ENCODE data around the gene MAPKAPK2.
A peak's percentile ranks its signal among the peaks of the same experiment; 100 is the strongest.
"Not testable (repeated sequence)": the region's sequence is repeated elsewhere in the genome, so short reads cannot be mapped to it uniquely, and the experiment has no call there.

MAPKAPK2 gene

DNA sequence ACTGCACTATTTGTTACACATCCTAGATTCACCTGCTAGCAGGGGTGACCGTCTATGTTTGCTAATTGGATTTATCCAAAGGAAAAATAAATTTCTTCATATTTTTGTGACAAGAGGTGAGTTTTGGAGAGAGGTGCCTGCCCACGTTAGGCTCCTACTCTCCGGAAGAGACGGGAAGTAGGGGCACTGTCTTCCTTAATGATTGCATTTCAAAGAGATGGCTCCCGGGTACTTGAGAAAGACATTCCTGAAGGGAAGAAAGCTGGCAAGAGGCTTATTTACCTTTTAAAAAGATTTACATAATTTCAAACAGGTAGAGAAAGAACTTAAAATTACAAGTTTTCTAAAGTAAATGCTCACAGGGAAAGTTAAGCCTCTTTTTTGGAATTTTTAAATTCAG is 67.2 kb downstream of the MAPKAPK2 start:
- no peak for ATAC-seq

GRCh38 chr1:206752481-206752880 is 67.8 kb downstream of the MAPKAPK2 start:
- ATAC-seq = no peak

- no peak for ATAC-seq
Observed at GRCh38 chr1:206753141-206753540, 68.4 kb downstream of the MAPKAPK2 start.

DNA sequence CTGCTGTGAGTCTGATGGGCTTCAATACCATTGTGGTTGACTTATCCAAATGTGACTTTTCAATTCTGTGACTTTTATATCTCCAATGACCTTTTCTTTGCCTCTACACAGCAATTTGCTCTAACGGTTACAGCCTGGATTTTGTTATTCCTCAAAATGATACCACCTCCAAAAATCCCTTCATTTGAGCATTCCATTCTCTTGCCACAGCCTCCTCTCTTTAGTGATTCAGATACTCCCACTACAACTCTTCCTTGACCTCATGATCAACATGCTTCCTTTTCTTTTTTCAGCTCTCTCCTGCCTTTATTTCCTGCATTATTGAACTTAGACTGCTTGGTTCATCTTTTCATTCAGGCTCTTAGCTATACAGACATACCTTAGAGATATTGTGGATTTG is 69.3 kb downstream of the MAPKAPK2 start:
- no peak for ATAC-seq

DNA sequence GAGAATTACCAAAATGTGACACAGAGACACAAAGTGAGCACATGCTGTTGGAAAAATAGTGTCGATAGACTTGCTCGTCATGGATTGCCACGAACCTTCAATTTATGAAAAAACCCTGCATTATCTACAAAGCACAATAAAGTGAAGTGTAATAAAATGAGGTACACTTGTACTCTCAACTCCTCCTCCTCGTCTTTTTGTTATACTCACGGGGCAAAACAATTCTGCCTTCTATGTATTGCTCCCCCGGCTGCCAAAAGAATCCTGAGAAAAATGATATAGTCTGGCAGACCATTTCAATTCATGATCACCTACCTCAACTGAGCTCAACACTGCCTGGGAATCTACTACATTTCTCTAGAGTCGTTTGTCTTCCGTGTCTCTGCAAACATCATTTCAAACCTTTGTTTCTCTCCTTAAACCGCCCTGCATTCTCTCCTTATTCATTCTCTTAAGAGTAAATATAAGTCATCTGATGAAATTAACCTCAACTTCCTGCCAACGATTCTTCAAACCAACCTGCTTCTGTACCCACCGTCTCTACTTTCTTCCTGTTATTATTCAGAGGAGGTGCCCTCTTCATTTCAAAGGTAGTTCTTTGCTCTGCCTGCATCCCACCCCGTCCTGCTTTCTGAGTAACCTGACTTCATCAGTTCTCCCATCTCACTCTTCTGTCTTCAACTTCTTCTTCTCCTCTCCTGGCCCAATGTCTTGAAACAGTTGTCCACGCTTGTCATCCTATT is 73.0 kb downstream of the MAPKAPK2 start:
- ATAC-seq = peak; percentile 93 to 94

DNA sequence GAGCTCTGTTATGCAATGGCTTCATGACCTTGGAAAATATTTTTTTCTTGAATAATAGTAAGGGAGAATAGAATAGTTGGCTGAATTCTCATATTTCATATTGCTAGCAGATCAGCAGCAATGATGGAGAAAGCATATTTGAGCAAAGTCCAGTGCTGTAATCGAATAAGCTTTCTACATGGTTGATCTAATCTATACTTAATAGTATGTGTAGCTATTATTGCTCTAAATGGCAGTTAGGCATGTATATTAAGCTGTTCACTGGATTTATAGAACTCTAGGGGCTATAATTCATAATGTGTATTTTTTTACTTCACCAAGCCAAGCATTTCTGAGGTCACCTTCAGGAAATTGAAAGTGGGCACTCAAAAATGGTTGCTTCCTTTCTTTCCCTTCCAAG is 75.9 kb downstream of the MAPKAPK2 start:
- ATAC-seq = no peak

DNA sequence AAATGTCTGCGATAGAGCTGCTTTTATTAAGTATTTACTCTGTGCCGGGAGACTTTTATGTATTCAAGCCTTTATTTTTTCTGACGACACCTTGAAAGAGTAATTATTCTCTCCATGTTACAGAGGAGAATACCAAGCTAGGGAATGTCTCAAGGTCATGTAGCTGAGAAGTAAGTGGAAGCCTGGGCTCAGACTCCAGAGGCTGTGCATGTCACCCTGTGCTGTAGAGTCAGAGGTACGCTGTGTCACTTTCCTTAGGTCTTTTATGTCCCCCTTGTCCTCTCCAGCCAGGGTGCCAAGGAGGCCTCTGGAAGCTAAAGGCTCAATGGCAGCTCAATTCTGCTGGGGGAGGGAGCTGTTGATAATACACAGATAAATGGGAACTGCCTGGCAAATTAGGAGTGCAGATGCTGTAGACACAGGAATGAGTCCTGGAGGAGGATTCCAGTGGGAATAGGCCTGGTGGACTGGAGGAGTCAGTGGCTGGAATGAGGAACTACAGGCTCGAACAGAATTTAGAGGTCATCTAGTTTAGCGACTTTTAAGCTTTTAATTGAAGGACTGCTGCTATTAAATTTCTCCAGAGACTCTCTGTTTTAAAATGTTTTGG is 76.6 kb downstream of the MAPKAPK2 start:
- no peak for ATAC-seq

GRCh38 chr1:206762741-206763364 is 78.1 kb downstream of the MAPKAPK2 start:
- ATAC-seq = not testable (repeated sequence)

- not testable (repeated sequence) for ATAC-seq
Observed at GRCh38 chr1:206765771-206766170, 81.1 kb downstream of the MAPKAPK2 start.

- ATAC-seq = peak; percentile 67 to 73
Observed at GRCh38 chr1:206766251-206766856, 81.6 kb downstream of the MAPKAPK2 start.

GRCh38 chr1:206768472-206769303 is 84.0 kb downstream of the MAPKAPK2 start:
- ATAC-seq = no peak

DNA sequence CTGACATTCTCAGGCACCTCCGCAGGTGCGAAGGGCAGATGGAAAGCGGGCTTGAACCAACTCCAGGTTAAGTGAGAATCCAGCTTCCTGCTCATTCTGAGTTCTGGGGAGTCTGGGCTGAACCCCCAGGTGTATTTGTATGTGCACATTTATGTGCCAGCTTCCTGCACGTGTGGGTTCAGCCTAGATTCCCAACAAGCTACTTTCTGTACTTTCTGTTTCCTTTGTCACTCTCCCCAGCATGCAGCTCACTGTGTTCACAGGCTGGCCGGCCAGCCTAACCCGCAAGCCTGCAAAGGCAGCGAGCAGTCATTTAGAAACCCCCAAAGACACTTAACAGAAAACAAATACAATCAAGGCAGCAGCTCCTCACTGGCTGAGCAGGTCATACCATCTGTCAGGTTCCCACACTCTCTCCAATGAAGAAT is 84.6 kb downstream of the MAPKAPK2 start:
- peak; percentile 81 to 84 for ATAC-seq

GRCh38 chr1:206770531-206771337 is 86.0 kb downstream of the MAPKAPK2 start, which contains the start of gene IL19:
TSS of gene IL19 (plus strand) at chr1:206770773. CDS start at chr1:206836663, 65,890 bp downstream.
- ATAC-seq = peak; percentile 6 to 22

DNA sequence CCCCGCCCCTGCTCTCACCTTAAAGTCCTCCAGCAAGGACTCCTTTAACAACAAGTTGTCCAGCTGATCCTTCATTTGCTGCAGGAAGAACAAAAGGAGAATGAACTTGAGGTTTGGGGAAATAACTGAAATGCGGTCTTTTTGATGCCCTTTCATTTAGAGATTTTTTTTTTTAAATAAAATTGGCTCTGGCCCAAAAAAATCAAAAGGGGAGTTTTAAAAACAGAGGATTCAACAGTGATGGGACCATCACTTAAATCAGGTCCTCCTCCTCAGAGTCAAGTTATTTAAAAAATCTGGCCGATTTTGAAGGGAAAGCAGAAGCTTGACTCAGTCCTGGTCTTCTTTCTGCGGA is 86.6 kb downstream of the MAPKAPK2 start:
- ATAC-seq = no peak

GRCh38 chr1:206772243-206772937 is 87.7 kb downstream of the MAPKAPK2 start, which contains the start of gene IL10:
TSS of gene IL10 (minus strand) at chr1:206772494. CDS start at chr1:206772435, 59 bp downstream.
- ATAC-seq = no peak

DNA sequence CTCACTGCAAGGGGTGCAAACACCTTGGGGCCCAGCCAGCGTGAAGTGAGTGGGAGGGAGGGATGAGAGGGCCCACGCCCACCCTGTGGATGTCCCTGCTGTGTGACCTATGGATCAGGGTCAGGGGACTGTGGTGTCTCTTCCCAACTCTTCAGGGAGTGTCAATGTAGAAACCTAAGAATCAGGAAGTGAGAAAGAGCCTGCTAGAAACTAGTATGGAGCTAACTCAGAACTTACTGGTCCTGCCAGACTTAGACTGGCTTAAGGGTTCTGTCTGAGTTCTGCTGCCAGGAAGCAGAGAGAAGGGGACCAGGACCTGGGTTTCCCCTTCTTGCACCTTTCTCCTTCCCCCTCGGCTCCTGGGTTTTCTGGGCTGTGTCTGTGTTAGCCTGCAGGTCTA is 89.4 kb downstream of the MAPKAPK2 start:
- ATAC-seq = no peak

DNA sequence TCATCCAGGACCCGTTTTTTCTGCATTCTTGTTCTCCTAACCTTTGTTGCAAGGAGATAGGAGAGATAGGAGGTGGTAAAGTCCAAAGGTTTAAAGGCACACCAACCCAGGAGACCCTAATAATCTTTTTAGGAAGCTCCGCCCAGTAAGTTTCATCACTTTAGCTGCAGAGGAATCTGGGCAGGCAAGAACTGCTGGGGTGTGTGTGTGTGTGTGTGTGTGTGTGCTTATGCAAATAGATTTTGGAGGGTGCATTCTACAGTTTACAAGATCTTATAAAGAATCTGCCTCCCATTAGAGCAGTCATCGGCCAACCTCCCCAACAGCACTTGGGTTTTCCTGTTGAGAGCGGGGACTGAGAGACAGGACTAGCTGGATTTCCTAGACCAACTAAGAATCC is 91.5 kb downstream of the MAPKAPK2 start:
- no peak for ATAC-seq

- no peak for ATAC-seq
Observed at GRCh38 chr1:206778031-206778430, 93.3 kb downstream of the MAPKAPK2 start.

DNA sequence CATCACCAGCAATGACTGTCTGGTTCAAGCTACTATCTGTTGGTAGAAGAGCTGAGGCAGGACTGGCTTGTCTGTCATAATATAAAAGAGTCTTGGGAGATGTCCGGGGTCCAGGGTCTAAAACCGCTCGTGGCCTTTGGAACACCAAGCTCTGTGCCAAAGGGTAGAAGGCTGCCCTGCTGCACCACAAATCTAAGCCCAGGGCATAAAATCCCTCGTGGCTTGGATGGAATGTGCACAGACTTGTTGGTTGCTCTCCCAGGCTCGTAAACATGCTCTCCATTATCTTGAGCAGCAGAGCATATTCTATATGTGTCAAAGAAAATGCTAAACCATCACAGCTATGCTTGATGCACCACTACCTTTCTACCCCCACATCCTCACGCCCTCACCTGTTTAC is 94.2 kb downstream of the MAPKAPK2 start:
- ATAC-seq = not testable (repeated sequence)

- no peak for ATAC-seq
Observed at GRCh38 chr1:206779638-206780037, 94.9 kb downstream of the MAPKAPK2 start.

GRCh38 chr1:206782448-206782847 is 97.7 kb downstream of the MAPKAPK2 start:
- peak in 1 of 2 donors; percentile 7 for ATAC-seq
